HAP-1 (cell line): Measurements from ENCODE around the gene ZSWIM5.
"Not testable (repeated sequence)": the region's sequence is repeated elsewhere in the genome, so short reads cannot be mapped to it uniquely, and the experiment has no call there.

Source experiments
- DNase-seq, 2 experiments: peaks; one replicate each; pipeline ENCODE4 v3.0.0-alpha.2; 2016 to 2020; ENCODE audit warnings: low spot score in 2 of 2
- H3K27me3 ChIP-seq: fragments of 250-450 bp; sonication (Bioruptor Pico); 2 replicates; pipeline ENCODE4 v1.5.1; 2020; ENCODE audit warnings: low read depth, mild to moderate bottlenecking, moderate library complexity
- H3K36me3 ChIP-seq: fragments of 250-450 bp; sonication (Bioruptor Pico); replicated peaks from 2 replicates; pipeline ENCODE4 v1.5.1; 2020; ENCODE audit warnings: mild to moderate bottlenecking
- H3K4me1 ChIP-seq: fragments of 250-450 bp; sonication (Bioruptor Pico); 2 replicates; pipeline ENCODE4 v1.5.1; 2020; ENCODE audit warnings: mild to moderate bottlenecking
- H3K4me3 ChIP-seq: fragments of 250-450 bp; sonication (Bioruptor Pico); 2 replicates; pipeline ENCODE4 v1.5.1; 2020; ENCODE audit warnings: mild to moderate bottlenecking, moderate library complexity
- H3K9me3 ChIP-seq: fragments of 250-450 bp; sonication (Bioruptor Pico); 2 replicates; pipeline ENCODE4 v1.5.1; 2020; ENCODE audit warnings: mild to moderate bottlenecking, moderate library complexity
- in situ Hi-C: fragments of 300-500 bp; cut with MboI; formaldehyde crosslinking; loops from 3 replicates; pipeline ENCODE4 v1.14.3; 2020; ENCODE audit warnings: low sequenced_read_pairs, inconsistent platforms, mixed read lengths

Gene ZSWIM5

GRCh38 chr1:45106864-45107263, 99.5 kb downstream of the ZSWIM5 start:
- in situ Hi-C loops, DNase-seq, H3K27me3 ChIP-seq, H3K36me3 ChIP-seq, H3K4me1 ChIP-seq, H3K4me3 ChIP-seq, H3K9me3 ChIP-seq: not testable (repeated sequence)

DNA sequence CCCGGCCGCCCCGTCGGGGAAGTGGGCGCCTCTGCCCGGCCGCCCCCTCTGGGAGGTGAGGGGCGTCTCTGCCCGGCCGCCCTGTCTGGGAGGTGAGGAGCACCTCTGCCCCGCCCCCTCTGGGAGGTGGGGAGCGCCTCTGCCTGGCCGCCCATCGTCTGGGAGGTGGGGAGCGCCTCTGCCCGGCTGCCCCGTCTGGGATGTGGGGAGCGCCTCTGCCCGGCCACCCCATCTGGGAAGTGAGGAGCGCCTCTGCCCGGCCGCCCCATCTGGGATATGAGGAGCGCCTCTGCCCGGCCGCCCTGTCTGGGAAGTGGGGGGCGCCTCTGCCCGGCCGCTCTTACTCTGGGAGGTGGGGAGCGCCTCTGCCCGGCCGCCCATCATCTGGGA, 100.3 kb downstream of the ZSWIM5 start:
- in situ Hi-C loops, H3K9me3 ChIP-seq, H3K27me3 ChIP-seq, H3K4me1 ChIP-seq, H3K4me3 ChIP-seq, DNase-seq, H3K36me3 ChIP-seq: not testable (repeated sequence)

DNA sequence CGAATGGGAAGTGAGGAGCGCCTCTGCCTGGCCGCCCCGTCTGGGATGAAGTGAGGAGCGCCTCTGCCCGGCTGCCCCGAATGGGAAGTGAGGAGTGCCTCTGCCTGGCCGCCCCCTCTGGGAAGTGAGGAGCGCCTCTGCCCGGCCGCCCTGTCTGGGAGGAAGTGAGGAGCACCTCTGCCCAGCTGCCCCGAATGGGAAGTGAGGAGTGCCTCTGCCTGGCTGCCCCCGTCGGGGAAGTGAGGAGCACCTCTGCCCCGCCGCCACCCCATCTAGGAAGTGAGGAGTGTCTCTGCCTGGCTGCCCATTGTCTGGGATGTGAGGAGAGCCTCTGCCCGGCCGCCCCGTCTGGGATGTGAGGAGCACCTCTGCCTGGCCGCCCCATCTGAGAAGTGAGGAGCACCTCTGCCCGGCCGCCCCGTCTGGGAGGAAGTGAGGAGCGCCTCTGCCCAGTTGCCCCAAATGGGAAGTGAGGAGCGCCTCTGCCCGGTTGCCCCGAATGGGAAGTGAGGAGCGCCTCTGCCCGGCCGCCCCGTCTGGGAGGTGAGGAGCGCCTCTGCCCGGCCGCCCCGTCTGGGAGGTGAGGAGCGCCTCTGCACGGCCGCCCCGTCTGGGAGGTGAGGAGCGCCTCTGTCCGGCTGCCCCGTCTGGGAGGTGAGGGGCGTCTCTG, 100.8 kb downstream of the ZSWIM5 start:
- H3K9me3 ChIP-seq, H3K36me3 ChIP-seq, H3K4me3 ChIP-seq, H3K4me1 ChIP-seq, H3K27me3 ChIP-seq, in situ Hi-C loops, DNase-seq: not testable (repeated sequence)

GRCh38 chr1:45103534-45103933, 102.9 kb downstream of the ZSWIM5 start:
- no peaks in the 10 kb centered on the region for H3K36me3 ChIP-seq
- H3K9me3 ChIP-seq = no peaks in the 10 kb centered on the region
- in situ Hi-C loops = no loop called here
- no peak for DNase-seq
- no peaks in the 10 kb centered on the region for H3K27me3 ChIP-seq
- no peaks in the 10 kb centered on the region for H3K4me1 ChIP-seq
- H3K4me3 ChIP-seq = no peak overlapping the region

DNA sequence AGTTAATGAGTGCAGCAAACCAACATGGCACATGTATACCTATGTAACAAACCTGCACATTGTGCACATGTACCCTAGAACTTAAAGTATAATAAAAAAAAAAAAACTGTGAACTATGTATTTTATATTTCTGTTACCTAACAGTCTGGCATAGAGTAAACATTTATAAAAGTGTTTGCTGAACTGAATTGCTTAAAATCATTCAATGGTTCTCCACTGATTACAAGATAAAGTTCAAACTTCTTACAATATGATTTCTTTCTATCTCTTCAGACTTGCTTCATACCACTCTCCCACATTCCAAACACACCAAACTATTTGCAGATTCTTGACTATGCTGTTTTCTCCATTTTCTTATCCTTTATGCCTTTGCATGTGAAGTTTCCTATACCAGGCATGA, 104.5 kb downstream of the ZSWIM5 start:
- in situ Hi-C loops = no loop called here

DNA sequence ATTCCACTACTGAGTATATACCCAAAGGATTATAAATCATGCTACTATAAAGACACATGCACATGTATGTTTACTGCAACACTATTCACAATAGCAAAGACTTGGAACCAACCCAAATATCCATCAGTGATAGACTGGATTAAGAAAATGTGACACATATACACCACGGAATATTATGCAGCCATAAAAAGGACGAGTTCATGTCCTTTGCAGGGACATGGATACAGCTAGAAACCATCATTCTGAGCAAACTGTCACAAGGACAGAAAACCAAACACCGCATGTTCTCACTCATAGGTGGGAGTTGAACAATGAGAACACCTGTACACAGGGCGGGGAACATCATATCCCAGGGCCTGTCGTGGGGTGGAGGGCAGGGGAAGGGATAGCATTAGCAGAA, 104.9 kb downstream of the ZSWIM5 start:
- H3K36me3 ChIP-seq, H3K27me3 ChIP-seq, H3K4me3 ChIP-seq, DNase-seq, H3K9me3 ChIP-seq, in situ Hi-C loops, H3K4me1 ChIP-seq: not testable (repeated sequence)

More for the DNA sequence above, 104.5 kb downstream of the ZSWIM5 start:
- Histone ChIP-seq H3K4me3 (no peak overlapping the region), H3K27me3 (no peaks in the 10 kb centered on the region), H3K36me3 (no peaks in the 10 kb centered on the region), H3K9me3 (no peaks in the 10 kb centered on the region), H3K4me1 (no peaks in the 10 kb centered on the region)
- no peak for DNase-seq

DNA sequence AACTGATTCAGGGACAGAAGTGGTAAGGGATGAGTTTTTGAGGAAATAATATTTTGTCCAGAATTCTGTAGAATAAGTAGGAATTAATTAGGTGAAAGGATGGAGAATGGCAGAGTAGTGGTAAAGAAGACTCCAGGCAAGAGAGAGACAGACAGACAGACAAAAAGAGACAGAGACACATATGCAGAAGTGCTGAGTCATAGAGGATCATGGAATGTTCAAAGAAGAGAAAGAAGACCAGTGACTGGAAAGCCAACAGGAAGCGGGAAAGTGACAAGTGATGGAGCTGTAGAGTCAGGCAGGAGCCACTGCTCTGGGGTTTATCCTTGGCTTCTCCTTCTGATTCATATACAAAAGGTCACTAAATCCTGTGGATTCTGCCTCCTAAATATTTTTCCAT, 108.5 kb downstream of the ZSWIM5 start:
- H3K27me3 ChIP-seq = no peaks in the 10 kb centered on the region
- no peak for DNase-seq
- H3K4me3 ChIP-seq = no peak overlapping the region
- no peaks in the 10 kb centered on the region for H3K9me3 ChIP-seq
- no peaks in the 10 kb centered on the region for H3K4me1 ChIP-seq
- in situ Hi-C loops = no loop called here
- H3K36me3 ChIP-seq = no peaks in the 10 kb centered on the region

- in situ Hi-C loops = no loop called here
- no peak for DNase-seq
- Histone ChIP-seq H3K36me3 (no peaks in the 10 kb centered on the region), H3K4me3 (no peak overlapping the region), H3K9me3 (no peaks in the 10 kb centered on the region), H3K4me1 (no peaks in the 10 kb centered on the region), H3K27me3 (no peaks in the 10 kb centered on the region)
Measured at GRCh38 chr1:45097079-45097478, 109.3 kb downstream of the ZSWIM5 start.

- in situ Hi-C loops = no loop called here
- H3K9me3 ChIP-seq = no peaks in the 10 kb centered on the region
- DNase-seq = no peak
Measured at GRCh38 chr1:45095450-45095849, 111.0 kb downstream of the ZSWIM5 start.

GRCh38 chr1:45094371-45094770, 112.0 kb downstream of the ZSWIM5 start:
- H3K36me3 ChIP-seq, in situ Hi-C loops, DNase-seq, H3K9me3 ChIP-seq, H3K27me3 ChIP-seq, H3K4me3 ChIP-seq, H3K4me1 ChIP-seq: not testable (repeated sequence)

More at GRCh38 chr1:45095450-45095849, 111.0 kb downstream of the ZSWIM5 start:
- H3K36me3 ChIP-seq = no peaks in the 10 kb centered on the region
- no peaks in the 10 kb centered on the region for H3K4me1 ChIP-seq
- no peaks in the 10 kb centered on the region for H3K27me3 ChIP-seq
- H3K4me3 ChIP-seq = no peak overlapping the region

DNA sequence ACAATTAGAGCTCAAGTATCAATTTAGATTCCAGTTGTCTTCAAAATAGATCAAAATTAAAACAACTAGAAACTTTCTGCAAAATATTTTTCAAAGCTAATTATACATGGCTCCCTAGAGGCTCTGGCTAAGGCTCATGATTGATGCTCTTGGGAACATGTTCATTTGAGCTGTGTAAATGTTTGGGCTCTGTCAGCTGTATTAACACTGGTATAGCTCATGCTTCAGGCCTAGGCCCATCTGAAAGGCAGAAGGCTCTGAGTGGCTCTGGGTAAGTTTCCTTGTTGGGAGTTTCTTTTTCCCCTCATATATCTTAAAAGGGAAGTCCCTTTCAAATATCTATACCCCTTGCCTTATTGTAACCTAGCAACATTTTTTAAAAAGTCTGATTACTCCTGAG, 113.1 kb downstream of the ZSWIM5 start:
- in situ Hi-C loops = no loop called here

DNA sequence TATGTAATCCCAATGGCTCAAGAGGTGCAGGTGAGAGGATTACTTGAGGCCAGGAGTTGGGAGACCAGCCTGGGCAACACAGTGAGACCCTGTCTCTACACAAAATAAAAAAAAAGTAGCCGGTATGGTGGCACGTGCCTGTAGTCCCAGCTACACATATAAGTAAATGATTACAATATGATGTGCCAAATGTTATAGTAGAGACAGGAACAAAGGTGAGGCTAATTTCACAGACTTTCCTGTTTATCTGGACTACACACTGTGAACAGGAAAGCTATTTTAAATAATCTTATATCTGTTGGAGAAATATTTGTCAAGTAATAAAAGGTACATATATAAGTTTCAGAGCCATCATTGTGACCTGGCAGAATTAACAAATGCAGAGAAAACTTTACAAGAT, 116.7 kb downstream of the ZSWIM5 start:
- H3K4me1 ChIP-seq = no peaks in the 10 kb centered on the region
- no peak for DNase-seq
- H3K36me3 ChIP-seq = no peaks in the 10 kb centered on the region
- H3K9me3 ChIP-seq = no peaks in the 10 kb centered on the region
- no peaks in the 10 kb centered on the region for H3K27me3 ChIP-seq
- in situ Hi-C loops = no loop called here
- no peak overlapping the region for H3K4me3 ChIP-seq

More for the DNA sequence above, 113.1 kb downstream of the ZSWIM5 start:
- no peaks in the 10 kb centered on the region for H3K27me3 ChIP-seq
- no peaks in the 10 kb centered on the region for H3K9me3 ChIP-seq
- no peak for DNase-seq
- H3K4me1 ChIP-seq = no peaks in the 10 kb centered on the region
- no peaks in the 10 kb centered on the region for H3K36me3 ChIP-seq
- no peak overlapping the region for H3K4me3 ChIP-seq

GRCh38 chr1:45084562-45084961, 121.8 kb downstream of the ZSWIM5 start:
- Histone ChIP-seq H3K9me3 (no peaks in the 10 kb centered on the region), H3K27me3 (no peaks in the 10 kb centered on the region), H3K4me1 (no peaks in the 10 kb centered on the region), H3K4me3 (no peak overlapping the region), H3K36me3 (no peaks in the 10 kb centered on the region)
- DNase-seq = no peak
- in situ Hi-C loops = no loop called here

DNA sequence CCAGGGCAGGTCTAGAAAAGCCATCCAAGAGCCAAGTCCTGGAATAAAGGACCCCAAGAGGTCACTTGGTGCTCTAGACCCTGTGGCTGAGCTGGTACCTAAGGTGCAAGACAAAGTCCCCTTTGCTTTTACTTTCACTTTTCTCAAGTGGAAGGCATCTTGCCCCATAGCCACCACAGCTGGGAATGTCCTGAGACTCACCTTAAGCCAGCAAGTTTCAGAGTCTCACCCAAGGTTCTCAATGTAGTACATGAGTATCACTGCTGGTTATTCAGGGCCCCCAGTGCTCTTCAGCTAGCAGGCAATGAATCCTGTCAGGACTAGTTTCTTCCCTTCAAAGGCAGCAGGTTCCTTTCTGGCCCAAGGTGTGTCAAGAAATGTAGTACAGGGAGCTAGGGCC, 126.9 kb downstream of the ZSWIM5 start:
- H3K27me3 ChIP-seq = no peaks in the 10 kb centered on the region
- in situ Hi-C loops = no loop called here
- H3K9me3 ChIP-seq = no peaks in the 10 kb centered on the region
- H3K4me1 ChIP-seq = no peaks in the 10 kb centered on the region
- no peaks in the 10 kb centered on the region for H3K36me3 ChIP-seq
- no peak for DNase-seq
- no peak overlapping the region for H3K4me3 ChIP-seq

GRCh38 chr1:45076959-45077358, 129.4 kb downstream of the ZSWIM5 start:
- H3K36me3 ChIP-seq, H3K4me1 ChIP-seq, H3K9me3 ChIP-seq, H3K27me3 ChIP-seq, in situ Hi-C loops, H3K4me3 ChIP-seq, DNase-seq: not testable (repeated sequence)
